LNCaP clone FGC (cell line): Measurements from ENCODE around the gene ISYNA1.

Experiments used
- DNase-seq: peaks from one replicate; pipeline ENCODE4 v3.0.0-alpha.2; 2011; ENCODE audit warnings: low read depth
- H3K4me3 ChIP-seq: 2 replicates; pipeline ENCODE4 v1.5.1; 2011; ENCODE audit warnings: mild to moderate bottlenecking, low read depth, low read length, control low read depth
- TF ChIP-seq, protein P1 (sequence below): IDR thresholded peaks from 2 replicates; pipeline ENCODE4 v1.5.1; 2012; ENCODE audit warnings: mild to moderate bottlenecking; ENCODE audit not compliant: control insufficient read depth, insufficient read depth; ENCODE audit errors: extremely low read depth

The ISYNA1 gene

DNA sequence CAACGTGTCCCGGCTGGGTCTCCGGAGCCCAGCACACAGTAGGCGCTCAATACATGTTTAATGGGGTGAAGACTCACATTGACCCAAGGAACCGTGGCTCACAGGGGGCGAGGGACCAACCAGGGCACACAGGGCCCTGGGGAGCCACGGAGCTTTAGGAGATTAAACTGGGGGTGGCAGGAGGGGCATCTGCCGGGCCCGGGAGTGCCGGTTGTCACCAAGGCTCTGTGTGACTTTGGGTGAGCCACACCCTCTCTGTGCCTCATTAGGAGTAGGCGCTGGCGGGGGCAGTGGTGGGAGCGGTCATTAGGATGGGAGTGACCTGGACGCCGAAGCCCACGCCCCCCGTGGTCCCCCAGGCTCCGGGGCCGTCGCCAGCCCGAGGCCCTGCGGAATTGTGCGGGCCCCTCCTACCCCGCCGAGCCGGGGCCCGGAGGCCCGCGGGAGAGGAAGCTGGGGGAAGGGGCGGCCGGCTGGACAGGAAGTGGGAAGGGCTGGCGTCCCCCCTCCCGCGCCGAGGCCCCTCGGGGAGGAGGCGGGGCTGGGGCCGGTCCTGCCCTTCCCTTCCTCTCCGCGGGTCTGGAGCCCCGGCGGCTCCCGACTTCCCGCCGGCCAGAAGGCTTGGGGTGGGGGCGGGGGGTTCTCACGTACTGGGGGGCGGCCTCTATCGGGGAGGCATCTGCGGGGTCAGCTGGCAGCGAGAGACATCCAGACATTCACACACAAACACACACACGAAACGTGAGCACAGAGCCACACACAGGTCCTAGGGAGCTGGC is 20.5 kb downstream of the ISYNA1 start:
- TF ChIP-seq, protein P1, sequence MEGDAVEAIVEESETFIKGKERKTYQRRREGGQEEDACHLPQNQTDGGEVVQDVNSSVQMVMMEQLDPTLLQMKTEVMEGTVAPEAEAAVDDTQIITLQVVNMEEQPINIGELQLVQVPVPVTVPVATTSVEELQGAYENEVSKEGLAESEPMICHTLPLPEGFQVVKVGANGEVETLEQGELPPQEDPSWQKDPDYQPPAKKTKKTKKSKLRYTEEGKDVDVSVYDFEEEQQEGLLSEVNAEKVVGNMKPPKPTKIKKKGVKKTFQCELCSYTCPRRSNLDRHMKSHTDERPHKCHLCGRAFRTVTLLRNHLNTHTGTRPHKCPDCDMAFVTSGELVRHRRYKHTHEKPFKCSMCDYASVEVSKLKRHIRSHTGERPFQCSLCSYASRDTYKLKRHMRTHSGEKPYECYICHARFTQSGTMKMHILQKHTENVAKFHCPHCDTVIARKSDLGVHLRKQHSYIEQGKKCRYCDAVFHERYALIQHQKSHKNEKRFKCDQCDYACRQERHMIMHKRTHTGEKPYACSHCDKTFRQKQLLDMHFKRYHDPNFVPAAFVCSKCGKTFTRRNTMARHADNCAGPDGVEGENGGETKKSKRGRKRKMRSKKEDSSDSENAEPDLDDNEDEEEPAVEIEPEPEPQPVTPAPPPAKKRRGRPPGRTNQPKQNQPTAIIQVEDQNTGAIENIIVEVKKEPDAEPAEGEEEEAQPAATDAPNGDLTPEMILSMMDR = no peak
- no peak for DNase-seq
- no peak overlapping the region for H3K4me3 ChIP-seq

GRCh38 chr19:18416778-18417249 is 21.1 kb downstream of the ISYNA1 start:
- TF ChIP-seq, protein P1 = no peak
- H3K4me3 ChIP-seq = no peak overlapping the region
- DNase-seq = no peak

DNA sequence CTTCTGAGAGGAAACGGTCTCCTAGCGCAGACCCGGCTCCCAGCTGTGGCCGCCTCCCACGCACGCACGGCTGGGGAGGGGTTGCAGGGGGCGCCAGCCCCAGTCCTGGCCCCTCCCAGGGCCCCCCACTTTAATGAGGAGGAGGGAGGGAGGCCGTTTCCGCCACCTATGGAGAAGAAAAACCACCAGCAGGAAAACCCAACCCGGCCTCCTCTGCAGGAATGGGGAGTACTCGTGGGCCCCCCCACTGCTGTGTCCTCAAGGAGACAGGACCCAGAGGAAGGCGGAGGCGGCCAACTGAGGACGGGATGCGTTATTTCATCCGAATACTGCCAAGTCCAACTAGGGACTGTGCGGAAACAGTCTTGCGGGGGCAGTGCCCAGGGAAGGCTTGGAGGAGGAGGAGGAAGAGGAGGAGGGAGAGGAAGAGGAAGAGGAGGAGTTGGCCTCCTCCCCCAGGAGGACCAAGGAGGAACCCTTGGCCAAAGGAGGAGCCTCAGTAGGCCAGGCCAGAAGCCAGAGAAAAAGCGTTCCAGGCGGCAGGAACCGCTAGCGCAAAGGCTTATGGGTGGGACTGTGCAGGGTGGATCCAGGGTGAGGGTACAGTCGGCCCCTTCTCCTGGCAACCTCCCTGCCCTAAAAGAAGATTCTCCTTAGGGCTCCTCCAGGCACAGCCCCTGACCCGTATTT is 22.6 kb downstream of the ISYNA1 start:
- no peak overlapping the region for H3K4me3 ChIP-seq
- TF ChIP-seq, protein P1 = no peak

GRCh38 chr19:18414504-18415177 is 23.3 kb downstream of the ISYNA1 start:
- H3K4me3 ChIP-seq = no peak overlapping the region
- no peak for DNase-seq
- TF ChIP-seq, protein P1 = no peak

More for the DNA sequence above, 22.6 kb downstream of the ISYNA1 start:
- no peak for DNase-seq

- H3K4me3 ChIP-seq = no peak overlapping the region
- no peak for DNase-seq
- TF ChIP-seq, protein P1 = no peak
Observed at GRCh38 chr19:18412610-18413239, 25.2 kb downstream of the ISYNA1 start.

DNA sequence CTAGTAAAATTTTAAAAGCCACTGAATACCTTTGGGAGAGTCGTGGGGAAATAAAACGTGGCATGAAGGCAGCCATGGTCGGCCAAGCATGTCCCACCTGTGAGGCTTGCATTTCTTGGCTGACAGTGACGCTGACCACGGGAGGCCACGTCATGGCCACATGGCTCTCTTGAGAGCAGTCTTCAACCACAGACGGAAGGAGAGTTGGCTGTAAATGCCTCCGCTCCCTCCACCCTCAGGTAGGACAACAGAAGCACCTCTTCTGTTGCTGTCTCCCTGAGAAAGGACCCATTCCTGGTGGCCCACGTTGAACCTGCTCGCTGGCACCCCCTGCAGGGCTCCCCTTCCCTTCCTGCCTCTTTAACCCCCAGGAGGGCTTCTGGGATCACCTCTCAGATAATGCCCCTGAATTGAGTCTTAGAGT is 29.9 kb downstream of the ISYNA1 start:
- H3K4me3 ChIP-seq = no peak overlapping the region
- DNase-seq = no peak
- TF ChIP-seq, protein P1 = no peak
